SW480 (cell line): Measurements from ENCODE around the gene ANK3.

Source experiments
- DNase-seq: peaks from one replicate; pipeline ENCODE4 v3.0.0-alpha.2; 2016; ENCODE audit warnings: low spot score

Gene ANK3

DNA sequence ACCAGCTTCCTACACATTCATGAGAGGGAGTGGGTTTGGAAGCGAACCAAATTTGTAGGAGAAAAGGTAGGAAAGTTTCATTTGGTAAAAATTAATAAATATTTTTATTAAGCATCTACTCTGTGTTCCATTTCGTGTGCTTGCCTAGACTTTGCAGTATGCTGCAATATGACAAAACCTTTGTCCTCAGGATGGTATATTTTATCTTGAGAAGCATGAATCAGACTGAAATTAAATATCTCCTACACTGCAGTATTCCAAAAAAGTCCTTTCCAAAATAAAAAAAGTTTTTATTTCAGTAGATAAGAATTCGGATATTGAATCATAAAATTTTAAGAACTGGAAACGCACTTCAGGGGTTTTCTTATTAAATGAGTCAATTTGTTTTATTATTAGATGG is 47.7 kb downstream of the ANK3 start:
- no peak for DNase-seq

DNA sequence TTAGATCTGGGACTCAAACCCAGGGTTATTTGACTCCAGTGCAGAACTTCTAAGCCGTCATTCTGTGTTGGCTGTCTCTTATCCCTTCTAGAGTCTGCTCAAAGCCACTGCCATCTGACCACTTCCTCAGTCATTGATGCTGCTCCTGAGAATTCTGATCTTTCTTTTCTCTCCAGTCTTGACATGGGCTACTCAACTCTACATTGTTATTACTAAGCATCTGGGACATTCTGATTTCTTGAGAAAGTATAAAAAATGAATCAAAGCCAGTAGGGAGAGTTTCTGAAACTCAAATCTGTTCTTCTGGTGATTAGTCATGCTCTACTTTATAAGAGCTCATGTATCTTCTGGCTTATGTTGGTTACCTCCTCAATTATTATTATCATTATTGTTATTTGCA is 48.7 kb downstream of the ANK3 start:
- DNase-seq: no peak

DNA sequence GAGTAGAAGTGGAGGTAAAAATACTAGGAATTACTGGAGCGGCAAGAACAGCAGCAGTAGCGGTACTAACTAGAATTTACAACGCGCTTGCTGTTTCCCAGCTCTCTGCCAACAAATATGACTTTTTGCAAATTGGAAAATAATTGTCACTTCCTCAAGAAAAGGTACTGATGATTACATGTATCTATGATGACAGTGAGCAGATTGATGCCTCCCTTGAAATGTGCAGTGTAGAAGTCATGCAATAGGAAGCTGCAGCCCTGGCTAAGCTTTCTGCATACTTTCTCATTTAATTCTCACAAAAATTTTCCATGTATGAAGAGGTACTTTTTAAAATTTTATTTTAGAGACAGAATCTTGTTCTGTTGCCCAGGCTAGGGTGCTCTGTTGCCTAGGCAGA is 49.9 kb downstream of the ANK3 start:
- no peak for DNase-seq

DNA sequence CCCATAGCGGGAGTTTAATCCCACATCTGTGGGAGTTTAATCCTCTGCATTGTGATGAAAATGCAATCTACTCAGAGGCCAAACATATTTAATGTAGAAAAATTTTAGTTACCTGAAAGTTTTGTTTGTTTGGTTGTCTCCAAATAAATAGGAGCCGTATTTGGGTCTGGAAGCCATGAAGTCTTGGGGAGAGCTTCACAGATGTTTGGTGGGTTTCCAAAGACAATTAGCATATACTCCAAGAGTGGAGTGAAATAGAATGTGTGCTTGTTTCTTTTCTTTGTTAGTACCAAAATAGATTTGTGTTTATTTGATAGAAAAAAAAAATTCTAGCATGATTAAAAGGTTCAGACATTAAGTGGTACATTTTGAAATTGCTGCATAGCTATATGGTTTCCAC is 50.9 kb downstream of the ANK3 start:
- DNase-seq: no peak

DNA sequence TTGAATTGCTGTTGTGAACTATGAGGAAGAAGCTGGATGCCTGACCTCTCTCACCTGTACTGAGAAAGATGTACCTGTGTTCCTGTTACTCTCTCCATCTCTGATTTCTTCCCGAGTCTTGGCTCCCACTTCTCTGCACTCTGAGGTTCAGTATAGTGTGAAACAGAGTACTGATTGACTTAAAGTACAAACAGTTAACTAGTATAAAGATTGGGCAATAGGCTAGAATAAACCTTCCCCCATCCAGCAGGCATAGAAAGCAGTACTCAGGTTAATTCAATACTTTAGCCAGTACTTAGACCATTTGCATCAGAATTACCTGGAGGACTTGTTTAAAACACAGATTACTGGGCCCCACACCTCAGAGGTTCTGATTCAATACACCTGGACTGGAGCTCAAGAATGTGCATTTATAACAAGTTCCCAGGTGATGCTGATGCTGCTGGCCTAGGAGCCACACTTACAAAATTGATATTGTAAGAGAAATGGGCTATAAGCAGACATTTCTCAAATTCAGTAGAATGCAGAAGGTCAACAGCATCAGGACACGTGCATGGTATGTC is 51.6 kb downstream of the ANK3 start:
- no peak for DNase-seq

DNA sequence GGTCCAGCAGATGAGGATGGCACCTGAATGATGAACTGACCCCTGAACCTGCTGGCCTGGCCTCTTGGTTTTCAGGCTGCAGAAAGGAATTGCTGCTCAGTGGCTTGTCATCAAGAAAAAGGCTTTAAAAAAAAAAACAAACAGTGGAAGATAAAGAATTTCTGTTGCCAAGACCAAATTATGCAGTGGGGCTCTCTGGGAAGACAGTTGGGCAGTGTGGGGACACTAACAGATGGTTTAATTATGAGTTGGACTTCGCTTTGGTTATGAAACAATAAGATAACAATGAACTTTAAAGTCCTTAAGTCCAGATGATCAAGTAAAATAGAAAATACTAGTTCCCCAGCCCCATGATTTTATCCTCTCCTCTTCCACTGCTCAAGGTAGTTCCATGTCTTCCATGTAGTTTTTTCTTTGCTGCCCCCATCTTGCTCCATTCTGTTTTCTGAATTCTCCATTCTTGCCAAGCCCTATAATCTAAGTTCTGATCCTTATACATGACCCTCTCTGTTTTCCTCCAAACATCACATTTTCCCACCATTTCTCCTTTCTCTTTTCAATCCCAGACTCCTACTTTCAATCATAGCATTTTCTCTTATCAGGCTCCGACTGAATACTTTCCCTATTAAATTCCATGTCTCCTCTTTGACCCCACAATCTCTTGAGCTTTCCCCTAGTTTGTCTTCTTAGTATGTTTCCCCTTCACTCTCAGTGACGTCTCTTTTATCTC is 52.6 kb downstream of the ANK3 start:
- DNase-seq: no peak

DNA sequence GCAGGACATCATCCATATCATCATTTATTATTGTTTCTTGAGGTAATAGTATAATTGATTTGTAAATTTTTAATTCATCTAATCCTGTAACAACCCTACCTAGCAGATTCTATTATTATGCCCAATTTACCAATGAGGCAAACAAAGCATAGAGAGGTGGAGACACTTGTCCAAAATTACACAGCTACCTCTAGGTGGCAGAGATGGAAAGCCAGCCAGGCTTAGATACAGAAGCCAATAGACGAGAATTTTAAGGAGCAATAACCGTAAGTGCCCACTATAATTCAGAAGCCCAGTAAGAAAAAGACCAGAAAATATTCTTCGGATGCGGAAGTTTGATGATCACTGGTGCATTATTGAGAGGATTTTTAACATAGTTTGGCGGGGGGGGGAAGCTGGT is 54.0 kb downstream of the ANK3 start:
- DNase-seq: no peak

DNA sequence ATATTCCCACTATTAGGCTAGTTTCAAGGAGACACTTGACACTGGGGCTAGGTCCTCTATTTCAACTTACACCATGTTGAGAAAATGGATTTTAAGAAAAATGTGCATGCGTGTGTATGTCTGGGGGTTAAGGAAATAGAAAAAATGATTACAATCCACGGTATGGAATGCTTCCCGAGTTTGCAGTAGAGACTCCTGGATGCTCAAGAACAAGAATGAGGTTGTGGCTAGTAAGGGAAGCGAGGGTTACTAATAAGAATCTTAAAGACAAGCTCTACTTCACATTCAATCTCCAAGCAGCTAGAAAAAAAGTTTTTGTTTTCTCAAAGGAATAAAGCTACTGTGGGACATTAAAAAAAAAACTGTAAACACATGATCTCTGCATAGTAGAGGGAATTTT is 54.7 kb downstream of the ANK3 start:
- DNase-seq: no peak

DNA sequence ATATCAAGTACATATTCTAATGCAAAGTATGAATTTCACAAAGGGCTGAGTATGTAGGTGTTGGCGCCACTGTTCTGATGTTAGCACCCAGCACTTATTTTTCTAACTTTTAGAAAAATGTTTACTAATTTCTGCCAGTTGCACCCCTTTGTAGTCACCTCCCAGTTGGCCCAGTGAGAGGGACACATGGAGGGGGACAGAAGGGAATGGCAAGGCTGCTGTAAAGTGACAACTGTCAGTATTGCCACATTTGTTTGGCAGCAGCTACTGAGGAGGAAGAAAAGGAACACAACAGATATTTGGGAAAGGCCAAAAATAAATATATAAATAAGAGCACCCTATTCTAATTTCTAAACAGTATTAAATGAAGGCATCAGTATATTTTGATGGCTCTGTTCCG is 57.3 kb downstream of the ANK3 start:
- DNase-seq: no peak

DNA sequence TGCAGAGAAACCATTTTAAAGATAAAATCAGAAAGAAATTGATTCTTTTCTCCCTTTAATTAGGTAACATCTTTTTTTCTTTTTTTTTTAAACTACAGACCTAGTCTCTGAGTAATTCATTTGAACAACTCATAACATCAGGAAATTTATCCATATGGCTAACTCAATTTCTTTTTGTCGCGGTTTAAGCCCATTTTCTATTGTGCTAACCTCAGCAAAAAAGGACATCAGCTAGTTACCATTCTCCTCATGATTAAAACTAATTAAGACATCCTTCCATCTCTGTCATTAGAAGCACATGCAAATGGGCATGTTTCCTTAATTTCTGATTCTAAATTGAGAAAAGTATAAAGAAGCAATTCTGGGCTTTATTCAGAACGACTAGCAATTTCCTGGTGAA is 57.8 kb downstream of the ANK3 start:
- DNase-seq: no peak

DNA sequence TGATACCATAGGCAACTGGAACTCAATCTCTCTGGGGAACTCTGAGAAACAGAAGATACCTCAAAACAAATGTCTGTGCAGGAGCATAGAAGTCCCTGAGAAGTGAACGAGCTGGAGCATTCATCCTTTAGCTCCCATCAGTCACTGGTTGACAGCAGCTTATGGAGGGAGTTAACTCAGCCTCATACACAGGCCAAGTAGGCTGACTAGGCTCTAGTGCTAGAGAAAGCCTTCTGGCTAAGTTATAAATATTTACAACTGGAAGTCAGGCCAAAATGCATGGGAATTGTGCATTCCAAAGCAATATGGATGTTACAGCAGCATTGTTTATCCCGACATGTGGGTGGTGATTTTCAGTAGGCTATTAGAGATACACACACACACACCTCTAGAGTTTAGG is 66.5 kb downstream of the ANK3 start:
- DNase-seq: no peak

DNA sequence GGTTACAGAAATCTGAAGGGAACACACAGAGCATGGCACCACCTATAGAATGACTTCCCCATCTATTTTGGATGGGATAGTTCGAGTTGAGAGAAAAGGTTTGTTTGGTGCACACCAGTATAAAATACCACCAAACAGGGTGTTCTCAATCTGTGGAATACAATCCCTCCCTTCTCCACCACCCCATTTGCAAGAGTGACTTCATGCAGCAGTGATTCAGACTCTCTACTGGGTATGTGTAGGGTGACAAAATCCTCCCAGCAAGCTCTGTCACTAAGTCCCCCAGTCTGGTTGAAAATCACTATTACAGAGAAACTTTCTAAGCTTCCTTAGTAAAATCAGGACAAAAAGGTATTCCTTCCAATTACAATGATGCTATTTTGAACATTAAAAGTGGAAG is 69.0 kb downstream of the ANK3 start:
- DNase-seq: no peak

DNA sequence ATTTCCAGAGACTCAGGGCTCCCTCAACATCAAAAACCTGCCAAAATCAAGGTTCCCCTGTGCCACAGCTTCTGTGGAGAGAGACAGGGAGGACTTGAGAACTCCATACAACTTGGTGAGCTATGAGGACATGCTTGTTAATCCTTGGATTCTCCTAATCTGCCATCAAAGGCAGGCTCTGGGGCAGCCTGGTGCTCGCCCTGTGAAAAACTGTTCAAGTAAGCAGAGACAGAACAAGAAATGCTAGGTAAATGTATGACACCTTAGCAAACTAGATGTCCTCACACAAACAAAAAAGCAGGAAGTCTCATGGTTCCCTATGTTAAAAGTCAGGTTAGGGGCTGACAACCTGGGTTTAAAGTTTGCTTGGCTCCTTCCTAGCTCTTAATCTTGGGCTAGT is 73.6 kb downstream of the ANK3 start:
- DNase-seq: no peak

DNA sequence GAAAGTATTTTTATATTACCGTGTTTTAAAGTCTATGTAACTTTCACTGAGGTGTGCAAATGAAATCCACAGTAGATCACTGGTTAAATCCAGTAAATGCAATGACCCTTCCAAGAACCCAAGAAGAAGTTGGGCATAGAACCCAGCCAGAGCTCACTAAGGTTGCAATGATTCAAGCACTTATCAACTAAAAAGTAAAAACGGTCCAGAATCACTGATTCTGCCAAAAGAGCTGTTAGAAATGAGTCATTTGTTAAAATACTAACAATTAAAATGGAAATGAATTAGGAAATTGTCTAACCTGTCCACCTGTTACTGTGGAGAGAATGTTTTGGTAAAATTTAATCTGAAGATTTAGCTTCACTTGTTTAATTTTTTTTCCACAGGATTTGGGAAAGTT is 74.4 kb downstream of the ANK3 start:
- DNase-seq: no peak

DNA sequence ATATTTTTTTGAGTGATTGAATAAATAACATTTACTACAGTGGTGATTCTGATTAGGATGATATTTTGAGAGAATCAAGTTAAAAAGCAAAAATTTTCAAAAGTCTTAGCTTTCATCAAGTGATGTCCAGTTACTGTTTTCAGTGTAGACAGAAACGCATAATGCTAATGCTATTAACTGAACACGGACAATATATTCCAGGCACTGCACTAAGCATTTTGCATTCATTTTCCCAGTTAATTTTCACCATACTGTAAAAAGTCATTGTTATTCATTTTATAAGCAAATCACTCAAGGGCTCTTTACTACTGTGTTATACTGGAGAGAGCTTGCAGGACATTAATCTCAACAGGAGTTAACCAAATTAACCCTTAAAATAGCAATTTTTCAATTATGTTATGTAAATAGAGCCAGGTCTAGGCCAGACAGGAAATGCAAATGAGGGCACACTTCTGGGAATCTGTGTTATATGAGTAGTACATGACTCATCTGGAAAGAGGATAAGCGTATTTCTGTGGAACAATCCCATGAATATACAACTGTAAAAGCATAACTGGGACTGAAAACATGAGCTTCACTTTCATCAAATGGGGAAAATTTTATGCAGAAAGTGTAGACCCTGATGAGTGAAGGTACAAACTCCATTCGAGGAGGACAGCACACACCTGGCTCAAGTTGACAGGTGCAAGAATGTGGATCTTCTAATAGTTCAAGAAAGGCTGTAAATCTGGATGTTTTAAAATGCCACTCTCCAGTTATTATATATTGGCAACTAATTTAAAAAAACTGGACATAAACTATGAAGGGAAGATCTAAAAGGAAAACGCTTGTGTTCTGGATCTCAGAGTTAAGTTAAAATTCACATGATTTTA is 75.4 kb downstream of the ANK3 start:
- peak; percentile 29 for DNase-seq

DNA sequence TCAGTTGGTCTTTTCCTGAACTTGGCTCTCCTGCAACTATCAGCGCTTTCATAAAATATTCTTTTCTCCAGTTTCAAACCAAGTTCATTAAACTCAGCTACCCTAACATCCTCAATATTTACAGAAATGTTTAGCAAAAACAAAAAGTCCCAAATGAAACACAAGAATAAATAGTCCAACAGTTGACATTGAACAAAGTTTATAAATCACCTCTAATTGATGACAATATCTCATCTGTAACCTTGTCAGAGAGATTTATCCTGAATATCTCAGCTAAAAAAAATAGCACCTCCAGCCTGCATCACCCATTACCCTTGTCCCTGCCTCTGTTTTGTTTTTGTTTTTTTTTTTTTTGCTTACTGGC is 76.1 kb downstream of the ANK3 start:
- DNase-seq: no peak

DNA sequence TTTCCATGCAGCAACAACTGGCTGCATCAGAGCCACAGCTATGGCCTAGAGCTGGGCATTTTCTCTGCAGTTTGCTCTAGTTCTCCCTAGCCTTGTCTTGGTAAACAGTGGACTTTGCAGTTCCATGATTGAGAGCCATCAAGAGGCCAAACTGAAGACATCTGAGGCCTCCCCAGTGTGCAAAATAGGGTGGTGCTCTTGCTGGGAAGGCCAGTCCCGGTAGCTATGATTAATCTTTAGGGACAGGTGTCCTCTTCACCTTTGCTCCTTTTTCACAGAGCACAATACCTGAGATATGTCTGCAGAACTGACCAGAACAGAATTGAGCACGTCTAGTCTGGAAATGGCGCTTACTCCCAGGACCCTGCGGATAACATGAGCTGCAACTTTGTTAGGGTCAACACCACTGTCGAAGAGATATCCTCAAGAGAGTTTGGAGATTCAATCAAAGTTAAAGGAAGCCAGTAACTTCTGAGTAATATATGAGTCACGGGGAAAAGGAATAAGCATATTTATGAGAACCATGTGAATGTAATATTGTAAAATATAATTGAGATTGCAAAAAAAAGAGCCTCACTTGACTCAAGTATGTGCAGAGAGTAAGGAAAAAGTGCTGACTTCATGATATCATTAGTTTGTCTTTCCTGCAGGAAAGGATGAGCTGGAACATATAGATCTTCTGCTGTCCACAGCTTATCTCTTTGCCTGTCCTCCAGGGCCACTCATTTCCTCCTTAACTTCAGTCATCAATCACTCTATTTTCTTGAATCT is 76.7 kb downstream of the ANK3 start:
- no peak for DNase-seq

DNA sequence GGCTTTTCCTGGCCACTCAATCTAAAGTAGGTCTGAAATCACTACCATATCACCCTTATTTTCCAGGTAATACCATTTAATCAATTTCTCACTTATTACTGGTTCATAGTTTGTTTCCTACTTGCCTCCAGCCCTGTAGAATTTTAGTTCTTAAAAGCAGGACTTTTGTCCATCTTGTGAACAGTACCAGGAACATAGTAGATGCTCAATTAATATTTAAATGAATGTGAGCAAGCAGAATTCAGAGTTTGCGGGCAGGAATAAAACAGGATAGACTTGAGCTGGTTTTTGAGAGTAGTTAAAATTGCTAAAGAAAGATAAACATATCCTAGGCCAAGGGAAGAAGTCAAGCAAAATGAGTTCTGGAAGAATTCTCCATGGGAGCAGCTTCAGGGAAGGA is 77.9 kb downstream of the ANK3 start:
- no peak for DNase-seq

DNA sequence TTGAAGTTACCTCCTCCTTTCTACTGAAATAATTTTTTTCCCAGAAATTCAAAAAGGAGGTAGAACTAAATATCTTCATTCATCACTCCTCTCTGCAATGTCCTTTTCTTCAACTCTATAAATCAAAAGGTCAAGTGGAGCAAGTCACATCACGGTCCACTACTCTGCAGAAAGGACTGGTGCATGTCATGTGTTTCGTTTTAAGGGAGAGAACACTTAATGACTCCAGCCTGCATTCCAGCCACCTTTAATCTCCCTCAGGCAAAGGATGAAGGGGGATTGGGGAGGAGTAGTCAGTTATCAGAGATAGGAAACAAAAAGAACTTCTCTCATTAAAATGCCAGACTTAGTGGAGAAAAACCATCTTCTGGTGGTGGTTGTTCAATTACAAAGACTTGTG is 78.9 kb downstream of the ANK3 start:
- DNase-seq: no peak

DNA sequence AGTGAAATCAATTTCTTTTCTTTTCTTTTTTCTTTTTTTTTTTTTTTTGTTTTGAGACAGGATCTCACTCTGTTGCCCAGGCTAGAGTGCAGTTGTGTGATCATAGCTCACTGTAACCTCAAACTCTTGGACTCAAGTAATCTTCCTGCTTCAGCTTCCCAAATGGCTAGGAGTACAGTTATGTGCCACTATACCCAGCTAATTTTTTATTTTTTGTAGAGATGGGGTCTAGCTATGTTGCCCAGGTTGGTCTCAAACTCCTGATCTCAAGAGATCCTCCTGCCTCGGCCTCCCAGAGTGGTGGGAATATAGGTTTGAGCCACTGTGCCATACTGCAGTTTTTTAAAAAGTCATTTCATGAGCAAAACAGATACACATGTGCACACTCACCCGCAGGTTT is 79.8 kb downstream of the ANK3 start:
- no peak for DNase-seq

DNA sequence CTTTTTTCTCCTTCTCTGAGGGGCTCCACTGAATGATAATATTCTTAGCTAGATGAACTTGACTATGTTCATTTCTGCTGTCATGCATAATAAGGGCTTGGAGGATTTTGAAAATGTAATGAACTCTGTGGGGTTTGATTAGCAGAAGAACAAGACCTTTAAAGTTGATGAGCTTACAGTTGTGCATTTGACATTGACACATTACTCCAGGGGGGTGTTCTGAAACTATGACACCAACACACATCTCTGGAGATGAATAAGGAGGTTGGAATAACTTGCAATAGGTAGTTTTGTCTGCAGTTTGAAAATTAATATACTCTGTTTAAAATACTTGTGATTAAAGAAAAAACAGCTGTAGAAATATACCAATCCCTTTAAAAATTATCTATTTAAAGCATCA is 80.3 kb downstream of the ANK3 start:
- no peak for DNase-seq

DNA sequence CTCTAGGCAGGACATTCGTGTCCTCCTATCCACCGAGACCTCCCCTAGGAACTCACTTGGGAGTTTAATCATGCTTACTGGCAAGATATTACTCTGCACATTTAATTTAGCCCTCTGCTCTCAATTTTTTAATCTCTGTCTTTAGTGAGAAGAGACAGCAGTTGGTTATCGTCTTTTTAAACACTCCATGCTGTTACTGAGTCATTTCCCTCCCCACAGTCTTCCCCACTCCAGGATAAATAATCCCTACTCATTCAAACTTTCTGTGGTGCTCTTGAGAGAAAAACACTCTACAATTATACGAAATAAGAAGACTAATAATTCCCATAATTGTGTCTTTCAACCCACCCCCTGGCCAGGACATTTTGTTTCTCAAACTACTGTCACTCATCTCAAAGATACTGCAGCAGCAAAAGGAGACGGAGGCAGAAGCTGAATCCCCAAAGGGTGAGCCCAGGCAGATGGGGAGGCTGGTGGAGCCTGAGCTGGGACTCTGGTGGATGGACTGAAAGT is 84.2 kb downstream of the ANK3 start:
- no peak for DNase-seq
